ENCODE measurements around the gene MRPL53.
A peak's percentile ranks its signal among the peaks of the same experiment; 100 is the strongest.

MRPL53 gene

GRCh38 chr2:74472086-74472944 is at the start of gene MRPL53:
Gene MRPL53, minus strand, starts transcription at chr2:74472680. Its CDS starts 20 bp downstream, at chr2:74472660.
- peak; percentile 88 for DNase-seq (ENCODE audit: low spot score)

GRCh38 chr2:74516650-74517049 is 44.2 kb upstream of the MRPL53 start:
- no peak for DNase-seq (ENCODE audit: low spot score)

GRCh38 chr2:74515981-74516633 is 43.6 kb upstream of the MRPL53 start:
- peak; percentile 92 for DNase-seq (ENCODE audit: low spot score)

- no peak for DNase-seq (ENCODE audit: low spot score)
Observed at GRCh38 chr2:74515271-74515980, 42.9 kb upstream of the MRPL53 start.

GRCh38 chr2:74514368-74515270 is 42.1 kb upstream of the MRPL53 start, which contains the start of gene TLX2:
Gene TLX2, plus strand, starts transcription at chr2:74514450. Its CDS starts 357 bp downstream, at chr2:74514807.
- peak; percentile 22 for DNase-seq (ENCODE audit: low spot score)

GRCh38 chr2:74513605-74514367 is 41.3 kb upstream of the MRPL53 start:
- no peak for DNase-seq (ENCODE audit: low spot score)

- DNase-seq (ENCODE audit: low spot score): no peak
Observed at GRCh38 chr2:74512744-74513604, 40.5 kb upstream of the MRPL53 start.

- DNase-seq (ENCODE audit: low spot score): no peak
Observed at GRCh38 chr2:74511104-74511989, 38.9 kb upstream of the MRPL53 start.

GRCh38 chr2:74510272-74510671 is 37.8 kb upstream of the MRPL53 start:
- no peak for DNase-seq (ENCODE audit: low spot score)

- peak; percentile 80 for DNase-seq (ENCODE audit: low spot score)
Observed at GRCh38 chr2:74507926-74508520, 35.5 kb upstream of the MRPL53 start.

GRCh38 chr2:74507145-74507925 is 34.9 kb upstream of the MRPL53 start, which contains the start of gene PCGF1:
Gene PCGF1, minus strand, starts transcription at chr2:74507695. Its CDS starts 27 bp downstream, at chr2:74507668.
- peak; percentile 97 for DNase-seq (ENCODE audit: low spot score)

GRCh38 chr2:74505448-74506246 is 33.2 kb upstream of the MRPL53 start:
- DNase-seq (ENCODE audit: low spot score): no peak

- DNase-seq (ENCODE audit: low spot score): no peak
Observed at GRCh38 chr2:74504591-74504990, 32.1 kb upstream of the MRPL53 start.

- DNase-seq (ENCODE audit: low spot score): no peak
Observed at GRCh38 chr2:74503506-74504475, 31.3 kb upstream of the MRPL53 start.
